Vagina (tissue), 2 donors: ENCODE measurements around the gene UBE2G1. TPM values are rescaled to one million over a fixed set of nuclear protein-coding genes. Genes with fewer than 3 reads are reported as not detected.
"Not testable (repeated sequence)": the region's sequence is repeated elsewhere in the genome, so short reads cannot be mapped to it uniquely, and the experiment has no call there.

ENCODE experiments used
- DNase-seq, 2 donors: peaks; one replicate each; pipeline ENCODE4 v3.0.0-alpha.2; 2017; ENCODE audit errors: extremely low spot score in 2 of 2
- H3K27ac ChIP-seq: fragments of 200-600 bp; sonication (generic); one replicate; pipeline ENCODE4 v1.5.1; 2019
- H3K27me3 ChIP-seq: fragments of 200-600 bp; sonication (generic); one replicate; pipeline ENCODE4 v1.5.1; 2019
- H3K36me3 ChIP-seq, 2 donors: fragments of 200-600 bp; sonication (generic); one replicate each; pipeline ENCODE4 v1.5.1; 2017 to 2019
- H3K4me1 ChIP-seq: fragments of 200-600 bp; sonication (generic); one replicate; pipeline ENCODE4 v1.5.1; 2019
- H3K4me3 ChIP-seq, 2 donors: fragments of 200-600 bp; sonication (generic); 1 replicate in 1 of 2; 2 replicates in 1 of 2; pipeline ENCODE4 v1.5.1; 2016 to 2019
- H3K9me3 ChIP-seq: fragments of 200-600 bp; sonication (generic); one replicate; pipeline ENCODE4 v1.5.1; 2019
- POLR2A ChIP-seq, 2 donors: fragments of 450-650 bp; IDR thresholded peaks; one replicate each; pipeline ENCODE4 v1.6.1; 2017; ENCODE audit warnings: antibody characterized with exemption in 2 of 2, mild to moderate bottlenecking in 2 of 2, moderate library complexity in 2 of 2
- POLR2AphosphoS5 ChIP-seq, 2 donors: sonication (generic); formaldehyde crosslinking; IDR thresholded peaks; one replicate each; pipeline ENCODE4 v1.9.0; 2017; ENCODE audit warnings: antibody characterized with exemption in 2 of 2, mild to moderate bottlenecking in 2 of 2, low read depth in 1 of 2; ENCODE audit not compliant: insufficient read depth in 1 of 2
- intact Hi-C: fragments of 100-400 bp; cut with DNase I; formaldehyde crosslinking; loops from one replicate; pipeline ENCODE4 v1.15.1; 2023
- total RNA-seq: library from RNA; depleted of rRNA; stranded (reverse); fragments of >200 nt; gene quantifications from one replicate; pipeline ENCODE4 v1.2.3, GENCODE V29; 2016
- TF ChIP-seq, protein P1 (sequence below), 3 experiments: fragments of 450-650 bp in 2 of 3; fragments of 200-600 bp in 1 of 3; sonication (generic) in 1 of 3; IDR thresholded peaks; one replicate each; pipeline ENCODE4 v1.5.1; 2017 to 2019; ENCODE audit warnings: antibody characterized with exemption in 3 of 3, mild to moderate bottlenecking in 2 of 3, moderate library complexity in 2 of 3

The UBE2G1 gene
- total RNA-seq, 1 donor from 2014 or later, result 45.4 TPM

DNA sequence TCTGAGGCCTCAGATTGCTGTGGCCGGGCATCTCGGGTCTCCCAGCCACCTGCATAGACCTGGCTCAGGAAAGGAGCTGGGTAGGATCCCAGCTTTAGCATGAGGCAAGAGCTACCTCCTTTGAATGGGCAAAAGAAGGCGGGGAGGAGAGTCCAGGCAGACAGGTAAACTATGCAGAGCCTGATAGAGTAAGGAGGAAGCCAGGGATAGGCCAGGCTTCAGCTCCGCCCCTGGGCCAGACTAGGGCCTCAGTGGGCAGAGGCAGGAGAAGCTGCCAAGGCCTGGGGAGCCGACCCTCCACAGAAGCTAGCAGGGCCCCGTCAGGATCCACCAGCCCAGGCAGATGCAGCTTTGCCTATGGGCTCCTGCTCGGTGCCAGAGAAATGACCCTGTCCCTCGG, 22.6 kb upstream of the UBE2G1 start:
- no peaks in the 10 kb centered on the region for H3K27me3 ChIP-seq
- no peak for TF ChIP-seq POLR2A (IDR thresholded peaks at IDR 0.05)
- TF ChIP-seq, protein P1, sequence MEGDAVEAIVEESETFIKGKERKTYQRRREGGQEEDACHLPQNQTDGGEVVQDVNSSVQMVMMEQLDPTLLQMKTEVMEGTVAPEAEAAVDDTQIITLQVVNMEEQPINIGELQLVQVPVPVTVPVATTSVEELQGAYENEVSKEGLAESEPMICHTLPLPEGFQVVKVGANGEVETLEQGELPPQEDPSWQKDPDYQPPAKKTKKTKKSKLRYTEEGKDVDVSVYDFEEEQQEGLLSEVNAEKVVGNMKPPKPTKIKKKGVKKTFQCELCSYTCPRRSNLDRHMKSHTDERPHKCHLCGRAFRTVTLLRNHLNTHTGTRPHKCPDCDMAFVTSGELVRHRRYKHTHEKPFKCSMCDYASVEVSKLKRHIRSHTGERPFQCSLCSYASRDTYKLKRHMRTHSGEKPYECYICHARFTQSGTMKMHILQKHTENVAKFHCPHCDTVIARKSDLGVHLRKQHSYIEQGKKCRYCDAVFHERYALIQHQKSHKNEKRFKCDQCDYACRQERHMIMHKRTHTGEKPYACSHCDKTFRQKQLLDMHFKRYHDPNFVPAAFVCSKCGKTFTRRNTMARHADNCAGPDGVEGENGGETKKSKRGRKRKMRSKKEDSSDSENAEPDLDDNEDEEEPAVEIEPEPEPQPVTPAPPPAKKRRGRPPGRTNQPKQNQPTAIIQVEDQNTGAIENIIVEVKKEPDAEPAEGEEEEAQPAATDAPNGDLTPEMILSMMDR (IDR thresholded peaks at IDR 0.05), result no peak
- no peak for TF ChIP-seq POLR2AphosphoS5 (IDR thresholded peaks at IDR 0.05; ENCODE audit: insufficient read depth in 1 of 2, low read depth in 1 of 2)
- H3K27ac ChIP-seq, result no peak overlapping the region
- intact Hi-C loops, result no loop called here
- no peak overlapping the region for H3K4me3 ChIP-seq
- DNase-seq, result no peak
- peaks cover 13% of the 10 kb centered on the region for H3K4me1 ChIP-seq
- H3K36me3 ChIP-seq, result no peaks in the 10 kb centered on the region
- H3K9me3 ChIP-seq, result no peaks in the 10 kb centered on the region

DNA sequence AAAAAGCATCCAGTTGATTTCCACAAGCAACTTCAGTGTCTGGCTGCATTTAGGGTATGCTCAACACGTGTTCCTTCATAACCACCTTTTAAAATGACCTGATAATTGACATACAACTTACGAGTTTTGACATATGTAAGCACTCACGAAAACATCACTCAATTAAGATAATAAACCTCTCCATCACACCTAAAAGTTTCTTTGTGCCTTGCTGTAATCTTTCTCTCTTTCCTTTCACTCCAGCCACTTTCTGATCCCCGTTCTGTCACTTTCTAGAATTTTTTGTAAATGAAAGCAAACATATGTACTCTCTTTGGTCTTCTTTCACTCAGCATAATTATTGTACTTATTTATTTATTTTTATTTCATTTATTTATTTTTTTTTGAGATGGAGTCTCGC, 20.7 kb upstream of the UBE2G1 start:
- DNase-seq, result no peak
- Histone ChIP-seq H3K9me3 (no peaks in the 10 kb centered on the region), H3K36me3 (no peaks in the 10 kb centered on the region)

DNA sequence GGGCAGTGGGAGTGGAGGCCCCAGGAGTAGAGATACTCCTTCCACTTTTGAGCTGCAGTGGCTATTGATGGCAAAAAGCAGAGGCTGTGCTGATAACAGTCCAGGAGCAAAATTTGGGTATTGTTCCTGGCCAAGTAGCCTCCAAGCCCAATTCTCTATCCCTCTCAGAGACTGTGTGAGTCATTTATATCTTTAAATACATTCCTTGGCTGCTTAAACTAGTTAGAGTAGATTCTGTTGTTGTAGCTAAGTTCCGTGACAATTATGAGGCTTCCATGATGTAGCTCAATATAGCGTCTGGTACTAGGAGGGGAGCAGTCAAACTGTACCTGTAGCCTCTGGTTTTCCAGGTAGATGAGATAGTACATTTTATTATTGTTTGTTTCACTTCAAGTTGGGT, 19.9 kb upstream of the UBE2G1 start:
- H3K27me3 ChIP-seq, result no peaks in the 10 kb centered on the region
- no peak overlapping the region for H3K27ac ChIP-seq
- no peaks in the 10 kb centered on the region for H3K4me1 ChIP-seq
- intact Hi-C loops, result no loop called here
- no peaks in the 10 kb centered on the region for H3K9me3 ChIP-seq
- TF ChIP-seq POLR2AphosphoS5 (IDR thresholded peaks at IDR 0.05; ENCODE audit: insufficient read depth in 1 of 2, low read depth in 1 of 2), result peak in 1 of 2 donors; percentile 15
- TF ChIP-seq POLR2A (IDR thresholded peaks at IDR 0.05), result no peak
- TF ChIP-seq, protein P1 (IDR thresholded peaks at IDR 0.05), result no peak
- no peak overlapping the region for H3K4me3 ChIP-seq
- no peak for DNase-seq
- no peaks in the 10 kb centered on the region for H3K36me3 ChIP-seq

More for the DNA sequence above, 20.7 kb upstream of the UBE2G1 start:
- H3K27ac ChIP-seq, result no peak overlapping the region
- H3K4me1 ChIP-seq, result no peaks in the 10 kb centered on the region
- intact Hi-C loops, result no loop called here
- H3K4me3 ChIP-seq, result no peak overlapping the region
- TF ChIP-seq POLR2A (IDR thresholded peaks at IDR 0.05), result no peak
- TF ChIP-seq, protein P1 (IDR thresholded peaks at IDR 0.05), result no peak
- TF ChIP-seq POLR2AphosphoS5 (IDR thresholded peaks at IDR 0.05; ENCODE audit: insufficient read depth in 1 of 2, low read depth in 1 of 2), result no peak
- H3K27me3 ChIP-seq, result no peaks in the 10 kb centered on the region

DNA sequence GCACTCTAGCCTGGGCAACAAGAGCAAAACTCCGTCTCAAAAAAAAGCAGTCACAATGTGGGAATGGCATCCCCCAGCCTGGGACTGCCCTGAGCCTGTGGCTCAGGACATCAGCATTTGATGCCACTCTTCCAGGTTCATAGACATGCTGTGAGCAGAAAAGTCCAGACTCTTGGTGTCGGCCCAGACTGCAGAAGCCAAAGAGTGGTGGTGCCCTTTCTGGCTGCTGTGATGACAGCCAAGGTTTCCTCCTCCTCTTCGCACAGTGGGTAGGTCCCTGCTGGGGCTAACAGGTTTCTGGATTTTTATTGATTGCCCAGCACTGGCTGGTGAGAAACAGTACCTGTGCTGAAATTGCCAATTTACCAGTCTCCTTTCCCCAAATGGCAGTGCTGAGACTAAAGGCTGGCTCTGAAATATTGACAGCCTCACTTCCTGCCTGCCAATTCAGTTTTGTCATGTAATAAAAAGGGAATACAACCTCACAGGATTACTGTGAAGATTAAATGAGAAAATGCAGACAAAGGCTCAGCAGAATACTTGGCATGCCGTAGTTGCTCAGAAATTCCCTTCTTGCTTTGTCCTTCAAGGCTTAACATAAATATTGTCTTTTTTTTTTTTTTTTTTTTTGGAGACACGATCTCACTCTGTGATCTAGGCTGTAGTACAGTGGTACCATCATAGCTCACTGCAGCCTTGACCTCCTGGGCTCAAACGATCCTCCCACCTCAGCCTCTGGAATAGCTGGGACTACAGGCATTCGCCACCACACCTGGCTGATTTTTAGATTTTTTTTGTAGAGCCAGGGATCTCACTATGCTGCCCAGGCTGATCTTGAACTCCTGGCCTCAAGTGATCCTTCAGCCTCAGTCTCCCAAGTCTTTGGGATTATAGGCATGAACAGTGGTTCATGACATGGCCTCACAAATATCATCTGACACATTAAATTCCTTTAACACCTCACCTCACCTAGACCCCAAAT, 15.5 kb upstream of the UBE2G1 start:
- H3K4me1 ChIP-seq, result no peaks in the 10 kb centered on the region
- intact Hi-C loops, result no loop called here
- H3K27ac ChIP-seq, result no peak overlapping the region
- no peak for DNase-seq
- no peaks in the 10 kb centered on the region for H3K27me3 ChIP-seq
- no peak overlapping the region for H3K4me3 ChIP-seq
- H3K9me3 ChIP-seq, result no peaks in the 10 kb centered on the region
- no peaks in the 10 kb centered on the region for H3K36me3 ChIP-seq
- TF ChIP-seq, protein P1 (IDR thresholded peaks at IDR 0.05), result no peak
- TF ChIP-seq POLR2A (IDR thresholded peaks at IDR 0.05) (no peak), POLR2AphosphoS5 (IDR thresholded peaks at IDR 0.05; ENCODE audit: insufficient read depth in 1 of 2, low read depth in 1 of 2) (no peak)

DNA sequence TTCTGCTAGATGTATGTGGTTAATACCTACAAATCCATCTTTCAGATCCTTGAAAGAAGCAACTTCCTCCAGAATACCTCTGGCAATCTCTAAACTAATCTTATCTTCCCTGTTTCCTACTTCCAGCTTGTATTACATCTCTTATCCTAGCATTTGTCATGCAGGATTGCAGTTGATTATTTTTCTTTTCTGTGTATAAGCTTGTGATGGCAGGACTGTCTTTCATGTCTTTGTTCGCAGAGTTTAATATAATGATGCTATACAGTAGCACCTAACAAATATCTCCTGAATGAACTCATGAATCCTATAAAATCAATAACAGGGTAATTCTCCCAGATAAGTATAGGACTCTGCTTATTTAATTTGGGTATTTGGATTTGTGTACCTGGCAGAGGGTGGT, 12.2 kb upstream of the UBE2G1 start:
- Histone ChIP-seq H3K36me3 (no peaks in the 10 kb centered on the region), H3K9me3 (no peaks in the 10 kb centered on the region), H3K4me3 (no peak overlapping the region), H3K27me3 (no peaks in the 10 kb centered on the region), H3K4me1 (no peaks in the 10 kb centered on the region), H3K27ac (no peak overlapping the region)
- no peak for DNase-seq
- intact Hi-C loops, result no loop called here
- TF ChIP-seq POLR2A (IDR thresholded peaks at IDR 0.05), result no peak

DNA sequence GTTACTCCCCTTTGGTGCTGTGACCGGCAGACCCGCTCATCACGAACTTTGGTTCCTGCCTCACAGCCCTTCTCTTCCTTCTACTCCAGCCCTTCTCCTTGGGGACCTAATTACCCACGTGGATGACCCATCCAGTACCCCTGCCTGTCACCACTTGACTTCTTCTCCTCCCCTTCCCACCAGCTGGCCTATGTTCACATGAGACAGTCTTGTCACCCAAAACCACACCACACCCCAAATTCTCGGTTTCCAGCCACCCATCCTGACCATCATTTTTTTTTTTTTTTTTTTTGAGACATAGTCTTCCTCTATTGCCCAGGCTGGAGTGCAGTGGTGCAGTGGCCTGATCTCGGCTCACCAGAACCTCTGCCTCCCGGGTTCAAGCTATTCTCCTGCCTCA, 10.8 kb upstream of the UBE2G1 start:
- H3K4me3 ChIP-seq, H3K4me1 ChIP-seq, intact Hi-C loops, DNase-seq, H3K27ac ChIP-seq, H3K27me3 ChIP-seq, H3K9me3 ChIP-seq, H3K36me3 ChIP-seq: not testable (repeated sequence)

DNA sequence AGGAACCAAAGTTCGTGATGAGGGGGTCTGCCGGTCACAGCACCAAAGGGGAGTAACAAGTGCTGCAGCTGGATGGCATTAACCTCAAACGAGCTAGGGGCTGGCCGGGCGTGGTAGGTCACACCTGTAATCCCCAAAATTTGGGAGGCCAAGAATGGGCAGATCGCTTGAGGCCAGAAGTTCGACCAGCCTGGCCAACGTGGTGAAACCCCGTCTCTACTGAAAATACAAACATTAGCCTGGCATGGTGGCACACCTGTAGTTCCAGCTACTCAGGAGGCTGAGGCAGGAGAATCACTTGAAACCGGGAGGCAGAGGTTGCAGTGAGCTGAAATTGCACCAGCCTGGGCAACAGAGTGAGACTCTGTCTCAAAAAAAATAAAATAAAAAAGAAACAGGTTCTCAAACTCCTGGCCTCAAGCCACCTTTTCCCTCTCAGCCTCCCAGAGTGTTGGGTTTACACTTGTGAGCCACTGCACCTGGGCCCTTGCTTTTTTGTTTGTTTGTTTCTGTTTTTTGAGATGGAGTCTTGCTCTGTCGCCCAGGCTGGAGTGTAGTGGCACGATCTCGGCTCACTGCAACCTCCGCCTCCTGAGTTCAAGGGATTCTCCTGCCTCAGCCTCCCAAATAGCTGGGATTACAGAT, 9.4 kb upstream of the UBE2G1 start:
- DNase-seq, H3K9me3 ChIP-seq, H3K27ac ChIP-seq, H3K4me3 ChIP-seq, intact Hi-C loops, H3K4me1 ChIP-seq, H3K36me3 ChIP-seq, H3K27me3 ChIP-seq: not testable (repeated sequence)
